ENCODE measurements around the gene XRCC5.

Gene XRCC5

DNA sequence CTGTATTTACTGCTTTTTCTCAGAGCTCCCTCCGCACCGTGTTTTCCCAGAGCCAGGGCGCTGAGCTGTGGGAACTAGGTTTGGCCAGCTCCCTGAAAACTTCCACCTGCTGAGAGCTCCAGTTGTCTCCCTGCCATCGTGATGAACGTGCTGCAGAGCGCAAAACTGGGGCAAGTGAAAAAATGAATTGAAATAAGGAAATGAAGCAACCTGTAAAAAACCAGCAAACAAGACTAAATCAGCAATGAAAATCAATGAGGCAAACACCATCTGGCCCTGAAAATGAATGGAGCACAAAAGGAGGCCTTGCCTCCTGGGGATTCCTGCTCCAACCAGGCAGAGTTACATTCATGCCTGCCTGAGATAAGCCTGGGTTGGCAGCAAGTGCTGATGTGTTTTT lies 133.2 kb downstream of the XRCC5 start:
- TF ChIP-seq TAF1 (IDR thresholded peaks at IDR 0.05; ENCODE audit: borderline replicate concordance, insufficient read depth, low read length) (no peak), FOXP2 (optimal IDR thresholded peaks at IDR 0.05; ENCODE audit: borderline replicate concordance, extremely low read depth, extremely low read length, insufficient read depth) (no peak), SIN3A (IDR thresholded peaks at IDR 0.05; ENCODE audit: borderline replicate concordance, insufficient read depth, low read length) (no peak), POLR2AphosphoS5 (IDR thresholded peaks at IDR 0.05; ENCODE audit: low read depth, low read length) (no peak)
- TF ChIP-seq, protein P1, sequence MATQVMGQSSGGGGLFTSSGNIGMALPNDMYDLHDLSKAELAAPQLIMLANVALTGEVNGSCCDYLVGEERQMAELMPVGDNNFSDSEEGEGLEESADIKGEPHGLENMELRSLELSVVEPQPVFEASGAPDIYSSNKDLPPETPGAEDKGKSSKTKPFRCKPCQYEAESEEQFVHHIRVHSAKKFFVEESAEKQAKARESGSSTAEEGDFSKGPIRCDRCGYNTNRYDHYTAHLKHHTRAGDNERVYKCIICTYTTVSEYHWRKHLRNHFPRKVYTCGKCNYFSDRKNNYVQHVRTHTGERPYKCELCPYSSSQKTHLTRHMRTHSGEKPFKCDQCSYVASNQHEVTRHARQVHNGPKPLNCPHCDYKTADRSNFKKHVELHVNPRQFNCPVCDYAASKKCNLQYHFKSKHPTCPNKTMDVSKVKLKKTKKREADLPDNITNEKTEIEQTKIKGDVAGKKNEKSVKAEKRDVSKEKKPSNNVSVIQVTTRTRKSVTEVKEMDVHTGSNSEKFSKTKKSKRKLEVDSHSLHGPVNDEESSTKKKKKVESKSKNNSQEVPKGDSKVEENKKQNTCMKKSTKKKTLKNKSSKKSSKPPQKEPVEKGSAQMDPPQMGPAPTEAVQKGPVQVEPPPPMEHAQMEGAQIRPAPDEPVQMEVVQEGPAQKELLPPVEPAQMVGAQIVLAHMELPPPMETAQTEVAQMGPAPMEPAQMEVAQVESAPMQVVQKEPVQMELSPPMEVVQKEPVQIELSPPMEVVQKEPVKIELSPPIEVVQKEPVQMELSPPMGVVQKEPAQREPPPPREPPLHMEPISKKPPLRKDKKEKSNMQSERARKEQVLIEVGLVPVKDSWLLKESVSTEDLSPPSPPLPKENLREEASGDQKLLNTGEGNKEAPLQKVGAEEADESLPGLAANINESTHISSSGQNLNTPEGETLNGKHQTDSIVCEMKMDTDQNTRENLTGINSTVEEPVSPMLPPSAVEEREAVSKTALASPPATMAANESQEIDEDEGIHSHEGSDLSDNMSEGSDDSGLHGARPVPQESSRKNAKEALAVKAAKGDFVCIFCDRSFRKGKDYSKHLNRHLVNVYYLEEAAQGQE (IDR thresholded peaks at IDR 0.05; ENCODE audit: insufficient read depth in 1 of 2, low read depth in 2 of 2, low read length in 2 of 2), result no peak

DNA sequence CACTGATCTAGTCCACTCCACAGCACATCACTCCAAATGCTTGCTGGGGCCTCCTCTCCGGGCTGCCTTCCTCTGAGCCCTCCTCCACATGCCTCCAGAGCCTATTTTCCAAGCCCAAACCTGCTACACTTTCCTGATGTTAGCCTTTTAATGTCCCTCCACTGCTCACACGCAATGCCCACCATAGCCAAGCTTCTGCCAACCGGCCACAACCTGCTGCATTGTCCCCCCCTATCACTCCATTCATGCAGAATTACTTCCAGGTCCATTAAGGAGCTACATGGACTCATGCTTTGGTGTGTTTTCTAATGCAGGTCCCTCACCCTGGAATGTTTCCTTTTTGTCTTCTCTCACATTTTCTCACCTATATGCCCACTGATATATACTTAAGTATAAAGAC lies 133.9 kb downstream of the XRCC5 start:
- TF ChIP-seq FOXP2 (optimal IDR thresholded peaks at IDR 0.05; ENCODE audit: borderline replicate concordance, extremely low read depth, extremely low read length, insufficient read depth), result no peak
- TF ChIP-seq SIN3A (IDR thresholded peaks at IDR 0.05; ENCODE audit: borderline replicate concordance, insufficient read depth, low read length), result no peak
- TF ChIP-seq TAF1 (IDR thresholded peaks at IDR 0.05; ENCODE audit: borderline replicate concordance, insufficient read depth, low read length), result no peak
- TF ChIP-seq, protein P1 (IDR thresholded peaks at IDR 0.05; ENCODE audit: insufficient read depth in 1 of 2, low read depth in 2 of 2, low read length in 2 of 2), result no peak
- TF ChIP-seq POLR2AphosphoS5 (IDR thresholded peaks at IDR 0.05; ENCODE audit: low read depth, low read length), result no peak

DNA sequence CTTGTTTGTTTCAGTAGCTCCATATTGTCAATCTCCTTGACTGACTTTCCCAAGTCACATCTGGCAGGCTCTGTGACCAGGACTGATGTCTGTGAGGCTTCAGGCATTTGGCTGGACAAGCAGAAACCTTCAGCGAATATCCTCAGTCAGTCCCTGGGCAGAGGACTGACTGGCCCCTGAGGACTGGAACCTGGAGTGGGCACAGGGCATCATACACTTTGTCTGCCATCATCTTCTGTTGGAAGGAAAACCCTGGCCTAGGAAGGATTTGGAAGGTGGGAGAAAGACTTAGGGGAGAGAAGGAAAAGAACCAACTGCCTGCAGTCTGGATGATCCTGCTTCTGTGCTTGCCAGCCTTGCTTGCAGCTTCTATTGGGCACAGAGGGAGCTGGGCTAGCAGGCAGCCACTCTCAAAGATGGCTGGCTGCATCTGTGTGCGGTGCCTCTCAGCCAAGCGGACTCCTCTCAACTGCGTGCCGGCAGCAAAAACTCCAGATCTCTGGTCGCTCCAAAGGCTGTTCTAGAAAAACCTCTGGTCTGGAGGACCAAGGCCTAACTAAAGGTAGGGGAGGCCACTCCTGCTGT lies 136.3 kb downstream of the XRCC5 start:
- TF ChIP-seq FOXP2 (optimal IDR thresholded peaks at IDR 0.05; ENCODE audit: borderline replicate concordance, extremely low read depth, extremely low read length, insufficient read depth), result no peak
- no peak for TF ChIP-seq SIN3A (IDR thresholded peaks at IDR 0.05; ENCODE audit: borderline replicate concordance, insufficient read depth, low read length)
- no peak for TF ChIP-seq TAF1 (IDR thresholded peaks at IDR 0.05; ENCODE audit: borderline replicate concordance, insufficient read depth, low read length)
- no peak for TF ChIP-seq POLR2AphosphoS5 (IDR thresholded peaks at IDR 0.05; ENCODE audit: low read depth, low read length)
- TF ChIP-seq, protein P1 (IDR thresholded peaks at IDR 0.05; ENCODE audit: insufficient read depth in 1 of 2, low read depth in 2 of 2, low read length in 2 of 2), result no peak

GRCh38 chr2:216246766-216247165 lies 137.6 kb downstream of the XRCC5 start:
- TF ChIP-seq POLR2AphosphoS5 (IDR thresholded peaks at IDR 0.05; ENCODE audit: low read depth, low read length) (no peak), TAF1 (IDR thresholded peaks at IDR 0.05; ENCODE audit: borderline replicate concordance, insufficient read depth, low read length) (no peak), SIN3A (IDR thresholded peaks at IDR 0.05; ENCODE audit: borderline replicate concordance, insufficient read depth, low read length) (no peak), FOXP2 (optimal IDR thresholded peaks at IDR 0.05; ENCODE audit: borderline replicate concordance, extremely low read depth, extremely low read length, insufficient read depth) (no peak)
- TF ChIP-seq, protein P1 (IDR thresholded peaks at IDR 0.05; ENCODE audit: insufficient read depth in 1 of 2, low read depth in 2 of 2, low read length in 2 of 2), result no peak

Measured in PFSK-1 (cell line).